CD1c-positive myeloid dendritic cell (primary cell): Measurements from ENCODE around the gene ADAMTS12.
"Not testable (repeated sequence)": the region's sequence is repeated elsewhere in the genome, so short reads cannot be mapped to it uniquely, and the experiment has no call there.

Source experiments
- DNase-seq: peaks from one replicate; pipeline ENCODE4 v3.0.0-alpha.2; 2016; ENCODE audit errors: extremely low spot score

ADAMTS12 gene

GRCh38 chr5:33903118-33903517, 11.3 kb upstream of the ADAMTS12 start:
- DNase-seq, result no peak

- no peak for DNase-seq
Measured at GRCh38 chr5:33901156-33901555, 9.4 kb upstream of the ADAMTS12 start.

DNA sequence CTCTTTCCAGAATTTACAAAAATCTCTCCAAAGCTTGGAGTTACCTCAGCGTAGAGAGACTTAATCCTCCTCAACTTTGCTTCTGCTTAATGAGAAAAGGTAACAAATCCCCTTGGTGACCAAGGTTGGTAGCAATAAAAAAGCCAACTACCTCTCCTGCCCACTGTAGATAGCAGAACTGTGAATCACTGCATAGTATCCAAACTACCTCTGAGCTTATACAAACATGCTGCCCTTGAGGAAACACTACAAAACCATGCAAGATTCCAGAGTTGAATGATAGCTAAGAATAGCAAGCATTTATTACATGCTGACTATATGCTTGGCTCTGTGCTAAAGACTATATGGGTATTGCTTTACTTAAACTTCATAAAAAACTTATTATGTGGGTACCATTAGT, 2.8 kb upstream of the ADAMTS12 start:
- no peak for DNase-seq

GRCh38 chr5:33892620-33893137, 889 bp upstream of the ADAMTS12 start:
- no peak for DNase-seq

- no peak for DNase-seq
Measured at GRCh38 chr5:33891446-33891787, 373 bp downstream of the ADAMTS12 start.

DNA sequence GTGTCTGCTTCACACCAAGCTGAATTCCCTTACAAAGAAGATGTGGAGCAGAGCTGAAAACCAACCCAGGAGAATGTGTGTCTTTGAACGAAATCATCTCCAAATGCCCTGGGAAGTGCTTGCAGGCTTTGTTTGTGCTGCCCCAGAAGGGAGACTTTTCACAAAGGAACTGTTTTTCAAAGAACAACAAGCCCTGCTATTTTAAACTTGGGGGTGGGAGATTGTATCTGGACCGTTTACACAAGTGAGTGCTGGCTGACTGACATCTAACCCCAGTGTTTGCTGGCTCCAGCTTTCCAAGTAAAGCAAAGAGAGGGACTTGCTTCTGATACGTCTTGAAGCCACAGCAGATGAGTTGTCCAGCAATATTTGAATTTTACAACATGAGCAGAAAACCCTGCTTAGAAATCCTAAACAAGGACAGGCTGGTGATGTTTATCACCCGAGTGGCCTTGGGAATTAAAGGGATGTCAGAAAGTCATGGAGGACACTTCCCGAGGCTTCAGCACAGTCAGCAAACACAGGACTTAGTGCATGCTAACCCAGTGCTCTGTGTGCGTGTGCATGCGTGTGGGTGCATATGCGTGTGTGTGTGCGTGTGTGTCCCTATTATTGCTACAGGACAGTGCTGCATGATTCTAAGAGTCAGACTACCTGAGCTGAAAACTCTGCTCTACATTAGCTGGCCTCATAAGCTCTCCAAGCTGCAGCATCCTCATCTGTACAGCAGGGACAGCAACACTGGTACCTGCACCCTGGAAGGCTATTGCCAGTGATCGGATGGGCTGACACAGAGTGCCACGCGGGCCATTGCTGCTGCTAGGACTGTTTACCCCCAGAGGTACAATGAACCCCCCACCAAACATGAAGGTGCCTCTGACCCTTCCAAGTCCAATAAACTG, 1.4 kb downstream of the ADAMTS12 start:
- no peak for DNase-seq

DNA sequence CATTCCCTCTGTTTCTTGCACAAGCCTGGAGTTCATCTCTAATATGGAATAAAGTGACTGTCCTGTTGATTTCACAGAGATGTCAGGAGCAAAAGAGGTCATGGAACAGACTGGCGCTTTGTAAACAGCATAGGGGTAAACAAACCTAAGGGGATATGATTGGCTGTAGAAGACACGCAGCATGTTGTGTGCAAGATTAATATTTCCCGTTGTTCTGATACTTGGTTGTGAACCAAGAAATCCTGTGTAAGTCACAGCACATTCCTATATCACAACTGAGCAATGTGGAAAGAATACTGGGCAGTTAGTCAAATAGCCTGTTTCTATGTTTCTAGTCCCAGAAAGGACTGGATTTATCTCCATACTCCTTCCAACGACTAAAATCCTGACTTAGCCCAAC, 3.2 kb downstream of the ADAMTS12 start:
- DNase-seq, result no peak

- no peak for DNase-seq
Measured at GRCh38 chr5:33887268-33887667, 4.5 kb downstream of the ADAMTS12 start.

- no peak for DNase-seq
Measured at GRCh38 chr5:33886283-33886682, 5.5 kb downstream of the ADAMTS12 start.

- DNase-seq, result no peak
Measured at GRCh38 chr5:33885679-33886078, 6.1 kb downstream of the ADAMTS12 start.

GRCh38 chr5:33883482-33883881, 8.3 kb downstream of the ADAMTS12 start:
- no peak for DNase-seq

- no peak for DNase-seq
Measured at GRCh38 chr5:33880319-33880718, 11.5 kb downstream of the ADAMTS12 start.

DNA sequence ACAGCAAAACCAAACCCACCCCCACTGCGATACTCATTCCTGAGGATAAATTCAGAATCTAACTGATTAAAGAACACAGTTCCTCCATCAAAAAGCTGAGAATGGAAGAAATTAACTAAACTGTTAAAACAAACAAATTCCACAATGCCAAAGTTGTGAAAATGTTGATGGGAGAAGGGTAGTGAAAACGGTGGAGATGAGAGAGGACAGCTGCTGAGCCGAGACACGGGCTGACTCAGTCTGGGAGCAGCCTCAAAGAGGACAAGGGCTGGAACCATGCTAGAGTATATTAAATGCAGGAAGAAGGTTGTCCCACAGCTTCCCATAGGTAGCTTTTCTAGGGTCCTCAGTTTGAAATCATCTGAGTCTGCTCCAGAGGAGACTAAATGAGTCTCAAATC, 14.3 kb downstream of the ADAMTS12 start:
- DNase-seq, result no peak

- no peak for DNase-seq
Measured at GRCh38 chr5:33867241-33867640, 24.5 kb downstream of the ADAMTS12 start.

- DNase-seq, result not testable (repeated sequence)
Measured at GRCh38 chr5:33859177-33859576, 32.6 kb downstream of the ADAMTS12 start.

DNA sequence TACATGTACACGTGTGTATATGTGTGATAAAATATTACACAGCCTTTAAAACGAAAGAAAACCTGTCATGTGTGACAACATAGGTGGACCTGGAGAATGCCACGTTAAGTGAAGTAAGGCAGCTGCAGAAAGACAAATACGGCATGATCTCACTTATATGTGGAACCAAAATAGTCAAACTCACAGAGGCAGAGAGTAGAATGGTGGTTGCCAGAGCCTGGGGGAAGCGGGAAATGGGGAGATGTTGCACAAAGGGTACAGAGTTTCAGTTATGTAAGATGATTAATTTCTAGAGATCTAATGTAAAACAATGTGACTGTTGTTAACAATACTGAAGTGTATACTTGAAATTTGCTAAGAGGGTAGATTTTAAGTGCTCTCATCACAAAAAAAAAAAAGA, 34.8 kb downstream of the ADAMTS12 start:
- DNase-seq, result no peak

DNA sequence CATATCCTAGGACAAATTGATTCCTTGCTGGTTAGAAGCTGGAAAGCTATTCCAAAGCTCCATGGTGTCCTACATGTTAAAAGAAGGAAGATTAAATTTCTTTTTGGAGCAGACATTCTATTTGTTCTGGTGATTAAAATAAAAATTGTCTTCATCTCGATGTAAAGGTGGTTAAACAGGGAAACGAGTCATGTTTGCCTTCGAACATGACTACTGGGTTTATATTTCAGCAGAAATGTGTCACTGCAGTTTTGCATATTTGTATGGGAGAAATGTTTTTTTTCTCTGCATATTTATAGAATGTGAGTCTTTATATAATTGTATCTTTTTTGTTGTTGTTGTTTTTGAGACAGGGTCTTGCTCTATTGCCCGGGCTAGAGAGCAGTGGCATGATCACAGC, 36.4 kb downstream of the ADAMTS12 start:
- DNase-seq, result no peak

DNA sequence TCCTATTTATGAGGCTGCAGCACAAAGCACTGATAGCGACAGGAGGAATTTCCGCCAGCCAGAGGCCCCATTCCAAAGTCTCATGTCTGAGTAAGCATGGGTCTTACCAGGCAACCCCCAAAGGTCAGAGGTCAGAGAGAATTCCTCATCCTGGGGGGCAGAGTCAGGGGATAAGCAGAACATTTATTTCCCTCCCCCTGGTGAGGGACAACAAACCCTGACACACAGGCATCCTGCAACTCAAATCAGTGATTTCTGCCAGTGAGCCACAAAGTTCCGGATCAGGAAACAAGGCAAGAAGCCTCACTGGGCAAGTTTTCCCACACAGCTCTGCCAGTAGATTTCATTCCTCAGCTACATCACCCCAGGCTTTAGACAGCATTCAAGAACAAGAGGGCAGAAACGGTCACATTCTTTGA, 37.0 kb downstream of the ADAMTS12 start:
- DNase-seq, result no peak

DNA sequence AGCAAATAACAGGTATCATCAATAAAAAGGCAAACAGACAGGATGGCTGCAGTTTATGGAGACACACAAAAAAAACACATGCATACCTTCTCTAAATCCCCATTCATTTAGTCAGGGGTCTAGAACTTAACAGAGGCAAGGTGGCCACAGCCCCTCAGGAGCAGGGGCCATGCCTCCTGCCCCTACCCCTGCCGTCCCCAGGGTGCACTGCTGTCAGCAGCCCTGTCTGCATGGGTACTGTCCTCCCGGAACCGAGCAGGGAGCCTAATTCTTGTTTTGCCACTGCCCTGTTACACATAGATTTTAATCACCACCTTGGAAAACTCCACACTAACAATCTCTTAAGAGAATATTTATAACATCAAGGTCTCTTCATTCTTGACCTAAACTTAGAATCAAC, 39.0 kb downstream of the ADAMTS12 start:
- DNase-seq, result no peak

GRCh38 chr5:33852319-33852718, 39.5 kb downstream of the ADAMTS12 start:
- no peak for DNase-seq

- DNase-seq, result no peak
Measured at GRCh38 chr5:33850100-33850594, 41.6 kb downstream of the ADAMTS12 start.

GRCh38 chr5:33848554-33848953, 43.2 kb downstream of the ADAMTS12 start:
- no peak for DNase-seq

GRCh38 chr5:33846851-33847250, 44.9 kb downstream of the ADAMTS12 start:
- no peak for DNase-seq
